Measurements from ENCODE around the gene TDRD12.

TDRD12 gene

DNA sequence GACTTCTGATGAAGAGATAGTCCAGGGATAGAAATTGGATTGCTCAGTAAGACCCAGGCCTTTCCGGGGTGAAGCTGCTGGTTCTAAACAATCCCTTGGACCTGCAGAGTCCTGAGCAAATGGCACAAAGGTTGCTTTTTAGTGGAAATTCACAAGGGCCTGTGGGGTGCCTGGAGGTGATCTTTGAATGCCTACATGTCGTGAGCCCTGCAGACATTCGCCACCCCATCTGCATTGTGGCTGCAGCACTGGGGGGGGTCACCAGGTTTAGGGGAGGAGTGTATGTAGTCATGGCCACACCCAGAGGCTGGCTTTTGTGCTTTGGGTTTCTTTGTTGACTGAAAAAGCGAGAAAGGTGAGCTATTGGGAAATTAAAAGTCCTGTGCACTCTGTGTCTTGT, 108.6 kb downstream of the TDRD12 start:
- no peak for TF ChIP-seq TAF1 (IDR thresholded peaks at IDR 0.05; ENCODE audit: low read depth)
- TF ChIP-seq FOXM1 (IDR thresholded peaks at IDR 0.05; ENCODE audit: borderline replicate concordance, low read depth), result no peak
- no peak for TF ChIP-seq TEAD4 (IDR thresholded peaks at IDR 0.05)
- TF ChIP-seq TCF12 (IDR thresholded peaks at IDR 0.05; ENCODE audit: low read depth), result no peak
- TF ChIP-seq EP300 (IDR thresholded peaks at IDR 0.05; ENCODE audit: borderline replicate concordance), result no peak
- TF ChIP-seq NFIC (IDR thresholded peaks at IDR 0.05), result no peak
- TF ChIP-seq EGR1 (IDR thresholded peaks at IDR 0.05), result no peak

DNA sequence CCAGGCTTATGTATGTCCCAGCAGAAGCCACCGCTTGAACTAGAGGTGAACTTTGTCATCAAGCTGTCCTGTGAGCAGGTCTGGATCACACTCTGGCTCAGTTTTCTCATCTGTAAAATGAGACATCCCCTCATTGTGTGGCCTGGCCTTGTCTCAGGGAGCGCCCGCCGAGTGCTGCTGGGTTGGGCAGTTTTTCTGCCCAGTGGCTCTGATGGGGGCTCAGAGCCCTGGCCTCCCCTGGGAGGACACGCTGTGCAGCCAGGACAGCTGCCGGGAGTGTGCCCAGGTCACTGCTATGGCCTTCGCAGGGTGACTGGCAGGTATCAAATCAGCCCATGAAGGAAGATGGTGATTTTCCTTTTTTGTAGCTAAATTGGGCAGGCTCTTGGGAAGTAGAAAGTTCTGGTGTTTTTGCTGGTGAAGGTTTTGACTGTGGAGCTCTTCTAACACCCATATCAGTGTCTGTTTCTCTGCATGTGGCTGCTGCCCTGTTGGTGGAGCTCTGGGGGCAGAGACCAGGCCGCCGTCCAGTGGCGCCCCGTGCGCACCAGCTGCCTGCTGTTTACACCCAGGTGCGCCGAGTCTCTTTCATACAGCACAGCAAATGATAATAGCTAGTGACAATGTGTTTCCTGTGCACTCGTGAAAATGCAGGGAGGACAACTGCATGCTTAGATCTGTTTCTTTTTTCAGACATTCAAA, 109.2 kb downstream of the TDRD12 start:
- TF ChIP-seq, protein P1, sequence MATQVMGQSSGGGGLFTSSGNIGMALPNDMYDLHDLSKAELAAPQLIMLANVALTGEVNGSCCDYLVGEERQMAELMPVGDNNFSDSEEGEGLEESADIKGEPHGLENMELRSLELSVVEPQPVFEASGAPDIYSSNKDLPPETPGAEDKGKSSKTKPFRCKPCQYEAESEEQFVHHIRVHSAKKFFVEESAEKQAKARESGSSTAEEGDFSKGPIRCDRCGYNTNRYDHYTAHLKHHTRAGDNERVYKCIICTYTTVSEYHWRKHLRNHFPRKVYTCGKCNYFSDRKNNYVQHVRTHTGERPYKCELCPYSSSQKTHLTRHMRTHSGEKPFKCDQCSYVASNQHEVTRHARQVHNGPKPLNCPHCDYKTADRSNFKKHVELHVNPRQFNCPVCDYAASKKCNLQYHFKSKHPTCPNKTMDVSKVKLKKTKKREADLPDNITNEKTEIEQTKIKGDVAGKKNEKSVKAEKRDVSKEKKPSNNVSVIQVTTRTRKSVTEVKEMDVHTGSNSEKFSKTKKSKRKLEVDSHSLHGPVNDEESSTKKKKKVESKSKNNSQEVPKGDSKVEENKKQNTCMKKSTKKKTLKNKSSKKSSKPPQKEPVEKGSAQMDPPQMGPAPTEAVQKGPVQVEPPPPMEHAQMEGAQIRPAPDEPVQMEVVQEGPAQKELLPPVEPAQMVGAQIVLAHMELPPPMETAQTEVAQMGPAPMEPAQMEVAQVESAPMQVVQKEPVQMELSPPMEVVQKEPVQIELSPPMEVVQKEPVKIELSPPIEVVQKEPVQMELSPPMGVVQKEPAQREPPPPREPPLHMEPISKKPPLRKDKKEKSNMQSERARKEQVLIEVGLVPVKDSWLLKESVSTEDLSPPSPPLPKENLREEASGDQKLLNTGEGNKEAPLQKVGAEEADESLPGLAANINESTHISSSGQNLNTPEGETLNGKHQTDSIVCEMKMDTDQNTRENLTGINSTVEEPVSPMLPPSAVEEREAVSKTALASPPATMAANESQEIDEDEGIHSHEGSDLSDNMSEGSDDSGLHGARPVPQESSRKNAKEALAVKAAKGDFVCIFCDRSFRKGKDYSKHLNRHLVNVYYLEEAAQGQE (IDR thresholded peaks at IDR 0.05; ENCODE audit: low read depth), result no peak
- TF ChIP-seq FOXM1 (IDR thresholded peaks at IDR 0.05; ENCODE audit: borderline replicate concordance, low read depth) (no peak), TAF1 (IDR thresholded peaks at IDR 0.05; ENCODE audit: low read depth) (no peak), EP300 (IDR thresholded peaks at IDR 0.05; ENCODE audit: borderline replicate concordance) (no peak), EGR1 (IDR thresholded peaks at IDR 0.05) (no peak), TEAD4 (IDR thresholded peaks at IDR 0.05) (no peak), CREB1 (IDR thresholded peaks at IDR 0.05; ENCODE audit: low read depth) (no peak)
- TF ChIP-seq, protein P2, sequence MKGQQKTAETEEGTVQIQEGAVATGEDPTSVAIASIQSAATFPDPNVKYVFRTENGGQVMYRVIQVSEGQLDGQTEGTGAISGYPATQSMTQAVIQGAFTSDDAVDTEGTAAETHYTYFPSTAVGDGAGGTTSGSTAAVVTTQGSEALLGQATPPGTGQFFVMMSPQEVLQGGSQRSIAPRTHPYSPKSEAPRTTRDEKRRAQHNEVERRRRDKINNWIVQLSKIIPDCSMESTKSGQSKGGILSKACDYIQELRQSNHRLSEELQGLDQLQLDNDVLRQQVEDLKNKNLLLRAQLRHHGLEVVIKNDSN (IDR thresholded peaks at IDR 0.05), result no peak

DNA sequence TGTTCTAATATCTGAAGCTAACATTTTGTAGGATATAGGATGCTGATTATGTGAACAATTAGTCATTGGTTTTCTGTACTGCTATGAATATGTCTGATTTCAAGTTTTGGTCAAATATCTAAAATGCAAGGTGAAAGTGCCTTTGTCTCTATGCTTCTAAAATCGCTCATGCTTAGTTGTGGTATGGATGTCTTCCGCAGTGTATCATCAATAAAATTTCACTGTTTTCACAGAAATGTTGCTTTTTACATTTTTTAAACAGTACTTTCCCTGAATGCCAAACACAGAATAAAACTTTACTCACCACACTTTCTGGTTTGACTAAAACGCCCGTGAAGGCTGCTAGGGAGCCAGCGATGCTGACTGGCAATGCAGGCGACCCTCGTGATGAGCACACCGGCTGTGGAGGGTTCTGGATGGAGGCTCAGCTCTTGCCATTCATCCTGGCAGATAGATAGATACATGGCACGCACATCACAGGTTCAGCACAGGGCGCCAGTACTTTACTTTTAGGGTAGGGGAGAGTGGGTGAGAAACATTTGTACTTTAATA, 109.9 kb downstream of the TDRD12 start:
- TF ChIP-seq FOXM1 (IDR thresholded peaks at IDR 0.05; ENCODE audit: borderline replicate concordance, low read depth), result no peak
- no peak for TF ChIP-seq EP300 (IDR thresholded peaks at IDR 0.05; ENCODE audit: borderline replicate concordance)
- TF ChIP-seq TAF1 (IDR thresholded peaks at IDR 0.05; ENCODE audit: low read depth), result no peak
- TF ChIP-seq, protein P1 (IDR thresholded peaks at IDR 0.05; ENCODE audit: low read depth), result no peak
- TF ChIP-seq, protein P2 (IDR thresholded peaks at IDR 0.05), result no peak
- no peak for TF ChIP-seq CEBPB (IDR thresholded peaks at IDR 0.05)
- TF ChIP-seq CREB1 (IDR thresholded peaks at IDR 0.05; ENCODE audit: low read depth), result no peak
- TF ChIP-seq ZBTB7A (IDR thresholded peaks at IDR 0.05; ENCODE audit: low read depth), result no peak
- TF ChIP-seq, protein P3, sequence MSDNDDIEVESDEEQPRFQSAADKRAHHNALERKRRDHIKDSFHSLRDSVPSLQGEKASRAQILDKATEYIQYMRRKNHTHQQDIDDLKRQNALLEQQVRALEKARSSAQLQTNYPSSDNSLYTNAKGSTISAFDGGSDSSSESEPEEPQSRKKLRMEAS (IDR thresholded peaks at IDR 0.05), result no peak
- no peak for TF ChIP-seq YY1 (IDR thresholded peaks at IDR 0.05; ENCODE audit: low read depth)
- TF ChIP-seq EGR1 (IDR thresholded peaks at IDR 0.05), result no peak

DNA sequence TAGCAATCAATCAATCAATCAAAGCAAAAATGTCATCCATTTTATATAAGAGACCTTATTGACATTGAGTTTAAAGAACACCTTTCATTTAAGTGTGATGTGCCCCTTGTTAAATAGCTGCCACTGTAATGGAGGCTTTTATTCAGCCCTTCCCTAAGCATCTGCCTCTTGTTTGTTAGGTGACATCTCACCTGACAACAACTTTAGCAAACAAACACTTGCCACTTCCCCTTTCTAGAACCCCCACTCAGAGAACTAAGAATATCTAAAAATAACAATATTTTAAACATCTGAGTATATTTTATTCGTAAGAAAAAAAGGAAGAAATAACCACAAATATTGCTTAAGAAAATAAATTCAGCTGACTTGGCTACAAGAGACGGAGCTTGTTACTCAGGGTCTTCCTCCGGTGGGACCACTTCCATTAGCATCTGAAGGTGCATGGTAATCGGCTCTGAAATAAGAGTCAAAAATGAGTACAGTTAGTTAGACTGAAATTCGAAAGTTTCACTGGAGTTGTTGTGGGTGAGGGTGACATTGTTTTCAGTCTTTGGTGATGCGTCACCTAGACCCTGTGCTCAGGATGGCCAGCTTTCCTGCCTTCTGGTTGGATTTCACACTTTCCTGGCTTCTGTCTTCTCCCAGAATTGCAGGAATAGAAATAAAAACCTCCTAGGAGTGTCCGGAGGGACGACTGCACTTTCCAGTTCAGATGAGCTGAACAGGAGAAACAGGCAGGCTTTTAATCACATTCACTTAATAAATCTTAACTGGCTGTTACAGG, 110.9 kb downstream of the TDRD12 start:
- TF ChIP-seq TEAD4 (IDR thresholded peaks at IDR 0.05) (no peak), NFIC (IDR thresholded peaks at IDR 0.05) (no peak), TAF1 (IDR thresholded peaks at IDR 0.05; ENCODE audit: low read depth) (no peak), CEBPB (IDR thresholded peaks at IDR 0.05) (no peak)

DNA sequence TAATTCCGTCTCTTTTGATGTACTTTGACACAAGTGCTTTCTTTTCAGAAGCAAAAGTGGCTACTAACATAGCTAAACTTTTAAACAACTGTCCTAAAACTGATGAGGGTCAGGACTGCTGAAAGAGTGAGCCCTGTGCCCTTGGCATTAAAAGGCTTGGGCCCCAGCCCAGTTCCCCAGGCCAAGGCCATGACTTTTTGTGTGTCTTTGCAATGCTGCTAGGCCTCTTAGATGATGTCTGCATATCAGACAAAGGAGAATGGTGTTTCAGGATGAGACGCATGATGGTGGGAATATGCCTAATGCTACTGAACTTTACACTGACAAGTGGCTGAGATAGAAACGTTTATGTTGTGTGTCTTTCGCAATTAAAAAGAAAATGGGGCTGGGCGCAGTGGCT, 112.0 kb downstream of the TDRD12 start:
- TF ChIP-seq TCF12 (IDR thresholded peaks at IDR 0.05; ENCODE audit: low read depth), result no peak
- no peak for TF ChIP-seq NFIC (IDR thresholded peaks at IDR 0.05)
- TF ChIP-seq CEBPB (IDR thresholded peaks at IDR 0.05), result no peak
- TF ChIP-seq EP300 (IDR thresholded peaks at IDR 0.05; ENCODE audit: borderline replicate concordance), result no peak
- no peak for TF ChIP-seq EGR1 (IDR thresholded peaks at IDR 0.05)
- TF ChIP-seq TEAD4 (IDR thresholded peaks at IDR 0.05), result no peak
- TF ChIP-seq TAF1 (IDR thresholded peaks at IDR 0.05; ENCODE audit: low read depth), result no peak
- no peak for TF ChIP-seq YY1 (IDR thresholded peaks at IDR 0.05; ENCODE audit: low read depth)
- TF ChIP-seq, protein P3 (IDR thresholded peaks at IDR 0.05), result no peak
- TF ChIP-seq, protein P2 (IDR thresholded peaks at IDR 0.05), result no peak
- no peak for TF ChIP-seq ZBTB7A (IDR thresholded peaks at IDR 0.05; ENCODE audit: low read depth)
